ENCODE data around the gene NBPF26. TPM values are rescaled to one million over a fixed set of nuclear protein-coding genes. Genes with fewer than 3 reads are reported as not detected.
A peak's percentile ranks its signal among the peaks of the same experiment; 100 is the strongest.
"Not testable (repeated sequence)": the region's sequence is repeated elsewhere in the genome, so short reads cannot be mapped to it uniquely, and the experiment has no call there.

NBPF26 gene
- total and polyA plus RNA-seq, 2 of the 8 experiments (the other 6 are each of a cell fraction or from before 2014, with no cell fraction given), result 3.4 to 4.7 TPM

DNA sequence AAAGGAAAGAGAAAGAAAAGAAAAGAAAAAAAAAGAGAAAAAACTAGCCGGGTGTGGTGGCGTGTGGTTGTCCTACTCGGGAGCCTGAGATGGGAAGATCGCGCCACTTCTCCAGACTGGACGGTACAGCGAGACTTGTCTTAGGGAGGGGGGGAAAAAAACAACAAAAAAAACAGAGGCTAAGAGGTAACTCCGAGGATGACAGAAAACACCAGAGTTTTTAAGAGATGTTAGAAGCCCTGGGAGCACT is 126.5 kb downstream of the NBPF26 start:
- 14% methylated on average over 2 of the region's 8 CpGs; no CpG with 5 or more reads in 1 of the 2 experiments for WGBS, 2 experiments (ENCODE audit: extremely low coverage in 1 of 2, insufficient coverage in 1 of 2, insufficient read length in 1 of 2, insufficient replicate concordance in 2 of 2, low coverage in 1 of 2, low lambda C conversion rate in 2 of 2, missing lambda C conversion rate in 1 of 2)
- FAIRE-seq, result not testable (repeated sequence)

More for the DNA sequence above, 126.5 kb downstream of the NBPF26 start:
- H3K9me3 ChIP-seq (ENCODE audit: insufficient read depth in 2 of 2, low read depth in 1 of 2, low read length in 1 of 2); H4K91ac ChIP-seq (replicated peaks; ENCODE audit: insufficient read length, low read length); H2AK5ac ChIP-seq (ENCODE audit: low read depth, low read length); H2AFZ ChIP-seq (ENCODE audit: low read length); H2BK5ac ChIP-seq (ENCODE audit: low read depth, low read length); H3K4me1 ChIP-seq (replicated peaks in 1 of 4; ENCODE audit: control insufficient read depth in 3 of 4, insufficient read depth in 4 of 4, low read length in 3 of 4); H3K27me3 ChIP-seq (replicated peaks in 1 of 4; ENCODE audit: control insufficient read depth in 3 of 4, extremely low read depth in 1 of 4, insufficient read depth in 3 of 4, low read length in 3 of 4); H2BK12ac ChIP-seq (ENCODE audit: low read depth, low read length); H3K4ac ChIP-seq (replicated peaks; ENCODE audit: insufficient read length, low read depth, low read length); H3K14ac ChIP-seq (ENCODE audit: insufficient read length); H4K8ac ChIP-seq (ENCODE audit: extremely low read depth, insufficient read depth, low read length); DNase-seq (ENCODE audit: low read depth in 1 of 2, low spot score in 2 of 2); CTCF ChIA-PET (ENCODE audit: partially characterized antibody); H3K23ac ChIP-seq (ENCODE audit: insufficient read length); H4K5ac ChIP-seq (ENCODE audit: insufficient read length, low read depth, low read length); H3K56ac ChIP-seq (replicated peaks; ENCODE audit: insufficient read length, low read depth, low read length); H2BK120ac ChIP-seq (replicated peaks; ENCODE audit: low read depth, low read length); H3K79me1 ChIP-seq (ENCODE audit: low read depth, low read length); H4K20me1 ChIP-seq (replicated peaks in 1 of 2; ENCODE audit: control insufficient read depth in 1 of 2, insufficient read depth in 2 of 2, low read length in 2 of 2); H3K36me3 ChIP-seq (ENCODE audit: control insufficient read depth in 2 of 4, insufficient read depth in 4 of 4, low read length in 3 of 4); H3K23me2 ChIP-seq (ENCODE audit: low read depth, low read length); H3K27ac ChIP-seq (ENCODE audit: low read depth, low read length); H2BK15ac ChIP-seq (ENCODE audit: low read length); H2BK20ac ChIP-seq (ENCODE audit: low read length); H3K9ac ChIP-seq (replicated peaks in 1 of 4; ENCODE audit: extremely low read depth in 1 of 4, low read depth in 3 of 4, low read length in 3 of 4); H3K18ac ChIP-seq (ENCODE audit: extremely low read depth, low read length); H3K79me2 ChIP-seq (ENCODE audit: control insufficient read depth in 1 of 2, insufficient read depth in 2 of 2, low read length in 2 of 2): not testable (repeated sequence)
- POLR2A ChIA-PET (ENCODE audit: partially characterized antibody), result interaction anchor here (1.2 kb wide), 1 partner anchor 92 kb away, joined by 3 read pairs; no protein-coding TSS in a partner anchor
- Histone ChIP-seq H3K4me3 (ENCODE audit: extremely low read depth in 1 of 4, insufficient read depth in 2 of 4, low read depth in 3 of 4, low read length in 4 of 4) (peak overlapping the region in 1 of 4 experiments; percentile 35; a peak in 1 of 8 replicates), H3K4me2 (ENCODE audit: insufficient read depth in 1 of 2, low read depth in 2 of 2, low read length in 2 of 2) (peak overlapping the region; percentile 21 to 24; a peak in 2 of 4 replicates)
